ENCODE measurements around the gene EP400. TPM values are rescaled to one million over a fixed set of nuclear protein-coding genes. Genes with fewer than 3 reads are reported as not detected.
A peak's percentile ranks its signal among the peaks of the same experiment; 100 is the strongest.

The EP400 gene
- total RNA-seq, 1 donor from 2014 or later: 85.8 TPM

- peaks cover 10% of the 10 kb centered on the region for H3K4me1 Mint-ChIP-seq (ENCODE audit: low read depth, unreplicated experiment)
- no peak for DNase-seq
Observed at GRCh38 chr12:132064631-132065030, 114.9 kb downstream of the EP400 start.

GRCh38 chr12:132065203-132065602 is 115.5 kb downstream of the EP400 start:
- H3K4me1 Mint-ChIP-seq (ENCODE audit: low read depth, unreplicated experiment): peaks cover 10% of the 10 kb centered on the region
- peaks cover 6% of the 10 kb centered on the region for H3K27me3 Mint-ChIP-seq (ENCODE audit: unreplicated experiment)
- no peak overlapping the region for H3K27ac Mint-ChIP-seq (ENCODE audit: unreplicated experiment)
- H3K4me3 Mint-ChIP-seq (ENCODE audit: unreplicated experiment): no peak overlapping the region
- peaks cover 8% of the 10 kb centered on the region for H3K9me3 Mint-ChIP-seq (ENCODE audit: unreplicated experiment)
- peaks cover 7% of the 10 kb centered on the region for H3K36me3 Mint-ChIP-seq (ENCODE audit: unreplicated experiment)
- DNase-seq: no peak
- TF ChIP-seq CTCF (IDR thresholded peaks at IDR 0.05; ENCODE audit: partially characterized antibody, unreplicated experiment): no peak

More at GRCh38 chr12:132064631-132065030, 114.9 kb downstream of the EP400 start:
- peaks cover 7% of the 10 kb centered on the region for H3K36me3 Mint-ChIP-seq (ENCODE audit: unreplicated experiment)
- H3K27me3 Mint-ChIP-seq (ENCODE audit: unreplicated experiment): peaks cover 6% of the 10 kb centered on the region
- no peak overlapping the region for H3K27ac Mint-ChIP-seq (ENCODE audit: unreplicated experiment)
- TF ChIP-seq CTCF (IDR thresholded peaks at IDR 0.05; ENCODE audit: partially characterized antibody, unreplicated experiment): no peak
- peaks cover 8% of the 10 kb centered on the region for H3K9me3 Mint-ChIP-seq (ENCODE audit: unreplicated experiment)
- H3K4me3 Mint-ChIP-seq (ENCODE audit: unreplicated experiment): no peak overlapping the region

- Mint-ChIP-seq H3K9me3 (ENCODE audit: unreplicated experiment) (peaks cover 8% of the 10 kb centered on the region), H3K4me1 (ENCODE audit: low read depth, unreplicated experiment) (peaks cover 10% of the 10 kb centered on the region), H3K27me3 (ENCODE audit: unreplicated experiment) (peaks cover 6% of the 10 kb centered on the region), H3K4me3 (ENCODE audit: unreplicated experiment) (no peak overlapping the region), H3K36me3 (ENCODE audit: unreplicated experiment) (peaks cover 7% of the 10 kb centered on the region), H3K27ac (ENCODE audit: unreplicated experiment) (peak overlapping the region; percentile 85)
- TF ChIP-seq CTCF (IDR thresholded peaks at IDR 0.05; ENCODE audit: partially characterized antibody, unreplicated experiment): no peak
- DNase-seq: no peak
Observed at GRCh38 chr12:132065609-132066344, 116.0 kb downstream of the EP400 start.

GRCh38 chr12:132066345-132066685 is 116.6 kb downstream of the EP400 start:
- Mint-ChIP-seq H3K27me3 (ENCODE audit: unreplicated experiment) (peaks cover 3% of the 10 kb centered on the region), H3K4me1 (ENCODE audit: low read depth, unreplicated experiment) (peaks cover 7% of the 10 kb centered on the region), H3K27ac (ENCODE audit: unreplicated experiment) (peak overlapping the region; percentile 85), H3K36me3 (ENCODE audit: unreplicated experiment) (peaks cover 2% of the 10 kb centered on the region), H3K4me3 (ENCODE audit: unreplicated experiment) (no peak overlapping the region), H3K9me3 (ENCODE audit: unreplicated experiment) (peaks cover 2% of the 10 kb centered on the region)
- no peak for TF ChIP-seq CTCF (IDR thresholded peaks at IDR 0.05; ENCODE audit: partially characterized antibody, unreplicated experiment)
- no peak for DNase-seq

GRCh38 chr12:132066749-132067148 is 117.0 kb downstream of the EP400 start:
- Mint-ChIP-seq H3K36me3 (ENCODE audit: unreplicated experiment) (no peaks in the 10 kb centered on the region), H3K4me1 (ENCODE audit: low read depth, unreplicated experiment) (peaks cover 4% of the 10 kb centered on the region), H3K27me3 (ENCODE audit: unreplicated experiment) (peaks cover 2% of the 10 kb centered on the region), H3K9me3 (ENCODE audit: unreplicated experiment) (peaks cover 2% of the 10 kb centered on the region), H3K27ac (ENCODE audit: unreplicated experiment) (peak overlapping the region; percentile 85), H3K4me3 (ENCODE audit: unreplicated experiment) (no peak overlapping the region)
- no peak for TF ChIP-seq CTCF (IDR thresholded peaks at IDR 0.05; ENCODE audit: partially characterized antibody, unreplicated experiment)
- DNase-seq: no peak
